ENCODE measurements around the gene RBM44.
A peak's percentile ranks its signal among the peaks of the same experiment; 100 is the strongest.
"Not testable (repeated sequence)": the region's sequence is repeated elsewhere in the genome, so short reads cannot be mapped to it uniquely, and the experiment has no call there.

Gene RBM44

GRCh38 chr2:237757616-237758015 is 41.0 kb upstream of the RBM44 start:
- H3K4me3 ChIP-seq (replicated peaks in 1 of 2; ENCODE audit: low read depth in 2 of 2, low read length in 2 of 2), result no peak overlapping the region
- TF ChIP-seq CTCF (IDR thresholded peaks at IDR 0.05; ENCODE audit: low read depth, low read length), result no peak
- no peak for DNase-seq (ENCODE audit: low read depth in 2 of 2)

- no peak overlapping the region for H3K4me3 ChIP-seq (replicated peaks in 1 of 2; ENCODE audit: low read depth in 2 of 2, low read length in 2 of 2)
- TF ChIP-seq CTCF (IDR thresholded peaks at IDR 0.05; ENCODE audit: low read depth, low read length), result no peak
- no peak for DNase-seq (ENCODE audit: low read depth in 2 of 2)
These were observed 40.4 kb upstream of the RBM44 start for GRCh38 chr2:237758185-237758584.

- no peak for TF ChIP-seq CTCF (IDR thresholded peaks at IDR 0.05; ENCODE audit: low read depth, low read length)
- no peak for DNase-seq (ENCODE audit: low read depth in 2 of 2)
- H3K4me3 ChIP-seq (replicated peaks in 1 of 2; ENCODE audit: low read depth in 2 of 2, low read length in 2 of 2), result no peak overlapping the region
These were observed 39.4 kb upstream of the RBM44 start for GRCh38 chr2:237759176-237759575.

- DNase-seq (ENCODE audit: low read depth in 2 of 2), result no peak
- TF ChIP-seq CTCF (IDR thresholded peaks at IDR 0.05; ENCODE audit: low read depth, low read length), result no peak
- no peak overlapping the region for H3K4me3 ChIP-seq (replicated peaks in 1 of 2; ENCODE audit: low read depth in 2 of 2, low read length in 2 of 2)
These were observed 37.8 kb upstream of the RBM44 start for GRCh38 chr2:237760506-237761502.

- DNase-seq (ENCODE audit: low read depth in 2 of 2), result peak in 1 of 2 donors; percentile 42
- H3K4me3 ChIP-seq (replicated peaks in 1 of 2; ENCODE audit: low read depth in 2 of 2, low read length in 2 of 2), result not testable (repeated sequence)
These were observed 36.0 kb upstream of the RBM44 start for GRCh38 chr2:237762291-237763182.

- no peak for DNase-seq (ENCODE audit: low read depth in 2 of 2)
- TF ChIP-seq CTCF (IDR thresholded peaks at IDR 0.05; ENCODE audit: low read depth, low read length), result no peak
- H3K4me3 ChIP-seq (replicated peaks in 1 of 2; ENCODE audit: low read depth in 2 of 2, low read length in 2 of 2), result no peak overlapping the region
These were observed 34.8 kb upstream of the RBM44 start for GRCh38 chr2:237763812-237764211.

GRCh38 chr2:237765122-237765521 is 33.5 kb upstream of the RBM44 start:
- not testable (repeated sequence) for DNase-seq (ENCODE audit: low read depth in 2 of 2); H3K4me3 ChIP-seq (replicated peaks in 1 of 2; ENCODE audit: low read depth in 2 of 2, low read length in 2 of 2)

Data from cardiac fibroblast (primary cell).